Mesodermal cell (in vitro differentiated cells): Measurements from ENCODE around the gene ITGA8.

Experiments
- H3K27ac ChIP-seq: 2 replicates; pipeline ENCODE4 v1.7.0; 2013; ENCODE audit warnings: mild to moderate bottlenecking, low read depth, low read length, moderate library complexity; ENCODE audit not compliant: severe bottlenecking
- H3K36me3 ChIP-seq: 2 replicates; pipeline ENCODE4 v1.7.1; 2013; ENCODE audit warnings: mild to moderate bottlenecking, low read length, moderate library complexity; ENCODE audit not compliant: control insufficient read depth, insufficient read depth
- H3K4me1 ChIP-seq: one replicate; pipeline ENCODE4 v1.7.1; 2013; ENCODE audit warnings: mild to moderate bottlenecking, low read length; ENCODE audit not compliant: insufficient read depth, control insufficient read depth, poor library complexity, severe bottlenecking
- H3K4me3 ChIP-seq: 2 replicates; pipeline ENCODE4 v1.7.0; 2013; ENCODE audit warnings: low read length, control low read depth, mild to moderate bottlenecking; ENCODE audit not compliant: insufficient read depth, poor library complexity, severe bottlenecking; ENCODE audit errors: extremely low read depth
- H3K9me3 ChIP-seq: 2 replicates; pipeline ENCODE4 v1.7.1; 2013; ENCODE audit warnings: mild to moderate bottlenecking, low read length, moderate library complexity; ENCODE audit not compliant: control insufficient read depth
- WGBS, 2 experiments: methylation state at CpG; one replicate each; pipeline ENCODE4 v1.1.5; 2013; ENCODE audit warnings: missing lambda C conversion rate in 2 of 2; ENCODE audit not compliant: insufficient coverage in 2 of 2; 5-methylcytosine and 5-hydroxymethylcytosine counted together

ITGA8 gene

DNA sequence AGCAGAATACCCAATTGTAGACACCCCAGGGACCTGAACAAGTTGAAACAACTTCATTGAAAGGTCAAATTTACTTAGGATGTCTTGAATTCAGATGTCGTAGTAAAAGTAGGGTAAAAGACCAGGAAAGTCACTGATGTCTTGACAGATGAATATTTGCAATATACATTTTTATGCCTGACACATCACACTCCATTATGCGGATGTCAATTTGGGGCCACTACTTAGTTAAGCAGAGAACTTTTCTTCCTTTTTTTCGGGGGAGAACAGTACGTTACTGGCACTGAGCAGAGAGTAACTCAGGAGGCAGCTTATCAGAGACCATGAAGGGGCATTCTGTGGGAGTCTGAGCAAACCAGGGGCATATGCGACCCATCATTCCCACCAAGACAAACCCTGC is 4.9 kb downstream of the ITGA8 start:
- H3K4me1 ChIP-seq: peaks cover 3% of the 10 kb centered on the region
- H3K9me3 ChIP-seq: no peaks in the 10 kb centered on the region
- 100% methylated on average over 3 of the region's 5 CpGs; no CpG with 5 or more reads in 1 of the 2 experiments for WGBS, 2 experiments
- H3K4me3 ChIP-seq: no peak overlapping the region
- no peak overlapping the region for H3K27ac ChIP-seq
- H3K36me3 ChIP-seq: no peaks in the 10 kb centered on the region

- WGBS, 2 experiments: 92 to 100% methylated on average over 1 of the region's 2 CpGs
- Histone ChIP-seq H3K9me3 (no peaks in the 10 kb centered on the region), H3K4me3 (no peak overlapping the region), H3K36me3 (no peaks in the 10 kb centered on the region), H3K27ac (no peak overlapping the region), H3K4me1 (no peaks in the 10 kb centered on the region)
Measured at GRCh38 chr10:15712883-15713282, 6.8 kb downstream of the ITGA8 start.

DNA sequence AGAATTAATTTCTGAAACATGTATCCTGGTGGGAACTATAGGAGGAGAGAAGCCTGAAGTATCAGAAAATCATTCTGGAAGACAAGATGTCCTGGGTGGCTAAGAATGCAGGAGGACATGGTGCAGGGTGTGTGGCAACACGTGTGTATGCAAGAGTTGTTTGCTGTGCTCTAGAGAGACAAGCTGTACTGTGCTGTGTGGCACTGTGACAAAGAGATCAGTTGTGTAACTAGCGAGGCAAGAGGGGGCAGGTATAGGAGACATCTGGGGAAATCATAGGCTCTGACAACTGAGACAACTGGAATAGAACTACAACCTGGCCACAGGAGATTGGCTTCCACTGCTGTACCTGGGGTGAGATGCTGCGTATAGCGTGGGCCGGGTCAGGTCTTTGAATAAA is 9.3 kb downstream of the ITGA8 start:
- WGBS, 2 experiments: 90 to 91% methylated on average over 5 of the region's 5 CpGs

GRCh38 chr10:15705298-15705697 is 14.4 kb downstream of the ITGA8 start:
- H3K4me3 ChIP-seq: no peak overlapping the region
- no peak overlapping the region for H3K27ac ChIP-seq
- H3K36me3 ChIP-seq: no peaks in the 10 kb centered on the region
- no peaks in the 10 kb centered on the region for H3K4me1 ChIP-seq
- no peaks in the 10 kb centered on the region for H3K9me3 ChIP-seq
- 95 to 100% methylated on average over 1 of the region's 1 CpG for WGBS, 2 experiments

More for the DNA sequence above, 9.3 kb downstream of the ITGA8 start:
- H3K27ac ChIP-seq: no peak overlapping the region
- no peaks in the 10 kb centered on the region for H3K9me3 ChIP-seq
- H3K4me1 ChIP-seq: no peaks in the 10 kb centered on the region
- no peaks in the 10 kb centered on the region for H3K36me3 ChIP-seq
- no peak overlapping the region for H3K4me3 ChIP-seq

DNA sequence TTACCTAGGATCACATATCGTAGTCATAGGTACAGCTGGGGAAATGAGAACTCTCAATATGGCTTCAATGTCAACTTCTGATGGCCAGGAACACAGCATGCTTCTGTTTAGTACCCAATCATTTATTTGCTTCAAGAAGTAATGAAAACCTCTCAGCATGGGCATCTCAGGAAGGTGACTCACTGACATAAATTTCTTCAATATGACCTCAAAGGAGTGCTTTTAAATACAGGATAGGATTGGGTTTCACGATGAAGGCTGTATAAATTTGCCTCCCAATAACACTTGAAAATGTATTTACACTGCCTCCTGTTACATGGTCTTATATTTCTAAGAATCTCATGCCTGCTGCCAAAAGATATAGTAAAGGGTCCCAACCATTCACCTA is 15.1 kb downstream of the ITGA8 start:
- H3K4me3 ChIP-seq: no peak overlapping the region
- H3K4me1 ChIP-seq: no peaks in the 10 kb centered on the region
- H3K36me3 ChIP-seq: no peaks in the 10 kb centered on the region
- H3K9me3 ChIP-seq: no peaks in the 10 kb centered on the region
- WGBS, 2 experiments: 83 to 92% methylated on average over 1 to 2 of the region's 2 CpGs
- no peak overlapping the region for H3K27ac ChIP-seq

- Histone ChIP-seq H3K27ac (no peak overlapping the region), H3K36me3 (no peaks in the 10 kb centered on the region), H3K4me3 (no peak overlapping the region), H3K4me1 (no peaks in the 10 kb centered on the region), H3K9me3 (no peaks in the 10 kb centered on the region)
- 88 to 96% methylated on average over 3 to 4 of the region's 4 CpGs for WGBS, 2 experiments
Measured at GRCh38 chr10:15703944-15704580, 15.7 kb downstream of the ITGA8 start.

DNA sequence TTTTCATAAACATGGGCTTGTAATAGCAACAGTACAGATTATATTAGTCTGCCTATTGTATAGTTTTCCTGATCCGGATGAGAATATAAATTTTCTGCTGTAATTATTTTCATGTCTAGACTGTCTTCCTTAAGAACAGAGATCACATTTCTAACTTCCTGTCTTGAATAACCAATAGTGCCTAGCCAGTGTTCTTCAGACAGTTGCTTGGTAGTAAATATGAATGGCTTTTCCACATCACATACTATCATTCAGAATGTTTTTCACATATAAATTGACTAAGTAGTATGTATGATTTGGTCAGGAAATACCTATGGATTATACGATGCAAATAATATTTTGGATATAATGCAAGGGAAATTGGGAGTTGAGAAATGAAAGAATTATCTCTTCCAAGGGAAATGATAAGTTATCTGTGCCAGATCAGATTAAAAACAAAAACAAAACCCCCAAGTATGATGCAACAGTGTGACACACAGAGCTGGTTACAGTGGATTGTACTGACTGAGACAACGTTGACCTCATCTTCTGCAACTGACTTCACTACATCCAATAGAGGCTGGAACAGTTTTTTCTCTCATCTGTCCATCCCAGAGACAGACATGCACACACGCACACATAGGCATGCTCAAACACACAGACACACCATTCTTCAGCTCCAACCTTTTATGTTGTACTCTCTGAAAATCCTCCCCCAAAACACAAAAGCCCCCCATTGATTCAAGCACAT is 16.4 kb downstream of the ITGA8 start:
- H3K9me3 ChIP-seq: no peaks in the 10 kb centered on the region
- H3K36me3 ChIP-seq: no peaks in the 10 kb centered on the region
- H3K4me1 ChIP-seq: no peaks in the 10 kb centered on the region
- no peak overlapping the region for H3K27ac ChIP-seq
- H3K4me3 ChIP-seq: no peak overlapping the region
- 86 to 100% methylated on average over 2 of the region's 4 CpGs for WGBS, 2 experiments

GRCh38 chr10:15700078-15700674 is 19.5 kb downstream of the ITGA8 start:
- H3K9me3 ChIP-seq: no peaks in the 10 kb centered on the region
- no peak overlapping the region for H3K4me3 ChIP-seq
- 84 to 85% methylated on average over 2 to 4 of the region's 4 CpGs for WGBS, 2 experiments
- H3K27ac ChIP-seq: no peak overlapping the region
- no peaks in the 10 kb centered on the region for H3K36me3 ChIP-seq
- H3K4me1 ChIP-seq: no peaks in the 10 kb centered on the region

DNA sequence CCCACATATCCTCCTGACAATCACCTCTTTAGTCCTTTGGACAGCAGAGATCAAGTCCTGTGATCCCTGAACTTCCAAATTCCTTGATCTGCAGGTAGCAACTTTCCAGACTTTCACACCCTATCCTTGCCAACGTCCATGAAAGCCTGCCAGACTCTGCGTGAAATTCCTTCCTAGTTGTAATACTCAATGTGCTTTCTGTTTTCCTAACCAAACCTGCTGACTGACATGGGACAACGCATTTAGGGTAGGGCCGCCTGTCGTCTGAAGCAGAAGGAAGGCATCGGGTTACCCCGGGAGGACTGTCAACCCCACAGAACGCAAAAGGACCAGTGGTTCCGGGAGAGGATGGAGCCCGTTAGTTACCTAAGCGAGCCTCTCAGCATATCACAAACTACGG is 23.9 kb downstream of the ITGA8 start:
- no peak overlapping the region for H3K4me3 ChIP-seq
- WGBS, 2 experiments: 39 to 44% methylated on average over 8 to 9 of the region's 12 CpGs
- no peaks in the 10 kb centered on the region for H3K9me3 ChIP-seq
- no peak overlapping the region for H3K27ac ChIP-seq
- no peaks in the 10 kb centered on the region for H3K36me3 ChIP-seq
- no peaks in the 10 kb centered on the region for H3K4me1 ChIP-seq

GRCh38 chr10:15690031-15690430 is 29.7 kb downstream of the ITGA8 start:
- no peak overlapping the region for H3K4me3 ChIP-seq
- no peaks in the 10 kb centered on the region for H3K9me3 ChIP-seq
- no peak overlapping the region for H3K27ac ChIP-seq
- no peaks in the 10 kb centered on the region for H3K36me3 ChIP-seq
- no peaks in the 10 kb centered on the region for H3K4me1 ChIP-seq
- 84 to 100% methylated on average over 4 of the region's 5 CpGs for WGBS, 2 experiments

DNA sequence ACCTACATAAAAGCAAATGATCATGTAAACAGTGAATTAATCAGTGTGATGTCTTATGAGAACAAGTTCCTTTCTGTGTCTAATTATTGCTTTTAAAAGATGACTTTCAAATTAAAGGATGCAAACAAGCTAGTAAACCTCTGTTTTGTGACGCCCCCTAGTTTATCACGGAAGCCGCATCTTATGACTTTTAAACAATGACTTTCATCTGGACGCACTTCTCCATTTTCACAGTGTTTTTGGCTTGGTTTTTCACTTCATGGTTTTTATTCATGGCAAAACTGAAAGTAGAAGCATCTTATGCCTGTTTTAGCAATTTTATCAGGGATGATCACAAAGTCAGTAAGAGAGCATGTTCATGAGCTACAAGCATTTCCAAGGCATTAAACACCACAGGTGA is 35.0 kb downstream of the ITGA8 start:
- Histone ChIP-seq H3K4me3 (no peak overlapping the region), H3K4me1 (no peaks in the 10 kb centered on the region), H3K36me3 (no peaks in the 10 kb centered on the region), H3K9me3 (no peaks in the 10 kb centered on the region), H3K27ac (no peak overlapping the region)
- WGBS, 2 experiments: 81 to 92% methylated on average over 4 of the region's 4 CpGs
